Measurements from ENCODE around the gene HOXA13. TPM values are rescaled to one million over a fixed set of nuclear protein-coding genes. Genes with fewer than 3 reads are reported as not detected.

Gene HOXA13
- polyA plus RNA-seq, 1 donor (not counting 4 experiments of a cell fraction or from before 2014, with no cell fraction given), result not detected

DNA sequence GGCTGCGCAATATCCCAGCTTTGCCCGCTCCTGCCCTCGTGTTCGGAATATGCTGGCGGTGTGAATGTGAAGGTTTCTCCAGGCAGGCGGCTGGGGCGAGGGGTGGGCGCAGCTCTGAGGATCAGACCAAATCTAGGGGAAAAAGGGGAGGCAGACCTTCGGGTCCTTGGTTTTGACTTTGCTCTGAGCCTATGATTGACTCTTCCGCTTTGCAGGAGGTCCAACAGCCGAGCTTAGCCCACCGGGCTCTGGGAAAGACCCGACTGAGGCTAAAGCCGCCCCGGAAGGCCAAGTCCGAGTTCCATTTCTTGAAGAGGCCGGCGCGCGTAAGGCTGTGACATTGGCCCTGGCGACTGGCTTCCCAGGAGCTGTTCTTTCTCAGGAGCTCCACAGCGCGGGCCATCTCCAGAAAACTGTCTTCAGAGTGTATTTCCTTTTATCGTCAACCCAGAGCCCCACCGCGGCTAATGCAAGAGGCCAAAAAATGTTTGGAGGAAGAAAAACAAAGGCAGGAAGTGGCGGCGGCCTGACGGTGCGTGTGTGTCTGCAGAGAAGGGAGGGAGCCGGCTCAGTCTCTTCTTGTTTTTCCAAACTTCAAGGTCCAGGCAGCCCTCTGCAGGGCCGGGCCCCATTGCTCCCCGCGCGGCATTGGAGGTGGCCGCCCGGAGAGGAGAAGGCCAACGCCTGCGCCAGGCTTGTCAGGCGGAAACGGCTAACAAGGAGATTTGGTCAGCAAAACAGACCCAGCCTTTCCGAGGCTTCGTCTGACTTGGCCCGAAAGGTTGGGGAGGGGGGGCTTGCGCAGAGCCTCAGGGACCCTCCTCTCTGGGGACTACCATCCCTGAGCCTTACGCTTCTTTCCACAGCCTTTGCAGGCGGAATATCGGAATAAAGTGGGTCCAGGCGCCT, 11.3 kb downstream of the HOXA13 start:
- FAIRE-seq (no peak), DNase-seq (ENCODE audit: low read depth, low spot score) (no peak)
- Histone ChIP-seq H3K4me3 (ENCODE audit: control insufficient read depth in 2 of 3, extremely low read depth in 1 of 3, insufficient read depth in 2 of 3, low read depth in 1 of 3, low read length in 3 of 3) (peak overlapping the region in 1 of 3 experiments; percentile 38), H3K79me2 (ENCODE audit: control insufficient read depth, insufficient read depth, low read length) (no peaks in the 10 kb centered on the region), H3K4me2 (ENCODE audit: control insufficient read depth, extremely low read depth, insufficient read depth, low read depth, low read length) (peak overlapping the region; percentile 37), H3K4me1 (ENCODE audit: control insufficient read depth, extremely low read depth, insufficient read depth, low read length) (peaks cover 12% of the 10 kb centered on the region), H3K9me3 (ENCODE audit: control insufficient read depth, low read depth, low read length) (no peaks in the 10 kb centered on the region), H4K20me1 (ENCODE audit: control insufficient read depth, extremely low read depth, insufficient read depth, low read length) (no peaks in the 10 kb centered on the region), H3K27ac (ENCODE audit: control insufficient read depth, insufficient read depth, low read length) (no peak overlapping the region), H3K27me3 (ENCODE audit: control insufficient read depth, extremely low read depth, insufficient read depth, low read length) (peaks cover 97% of the 10 kb centered on the region), H3K9ac (ENCODE audit: control insufficient read depth, extremely low read depth, insufficient read depth, low read length) (no peak overlapping the region), H3K36me3 (ENCODE audit: control insufficient read depth in 2 of 2, extremely low read depth in 1 of 2, insufficient read depth in 2 of 2, low read length in 2 of 2) (no peaks in the 10 kb centered on the region), H2AFZ (ENCODE audit: control insufficient read depth, low read length) (no peak overlapping the region), H3K9me1 (ENCODE audit: control insufficient read depth, extremely low read depth, insufficient read depth, low read length) (no peaks in the 10 kb centered on the region)
- TF ChIP-seq EZH2 (IDR thresholded peaks at IDR 0.05; ENCODE audit: low read length), result peak; percentile 74
- TF ChIP-seq, protein P1, sequence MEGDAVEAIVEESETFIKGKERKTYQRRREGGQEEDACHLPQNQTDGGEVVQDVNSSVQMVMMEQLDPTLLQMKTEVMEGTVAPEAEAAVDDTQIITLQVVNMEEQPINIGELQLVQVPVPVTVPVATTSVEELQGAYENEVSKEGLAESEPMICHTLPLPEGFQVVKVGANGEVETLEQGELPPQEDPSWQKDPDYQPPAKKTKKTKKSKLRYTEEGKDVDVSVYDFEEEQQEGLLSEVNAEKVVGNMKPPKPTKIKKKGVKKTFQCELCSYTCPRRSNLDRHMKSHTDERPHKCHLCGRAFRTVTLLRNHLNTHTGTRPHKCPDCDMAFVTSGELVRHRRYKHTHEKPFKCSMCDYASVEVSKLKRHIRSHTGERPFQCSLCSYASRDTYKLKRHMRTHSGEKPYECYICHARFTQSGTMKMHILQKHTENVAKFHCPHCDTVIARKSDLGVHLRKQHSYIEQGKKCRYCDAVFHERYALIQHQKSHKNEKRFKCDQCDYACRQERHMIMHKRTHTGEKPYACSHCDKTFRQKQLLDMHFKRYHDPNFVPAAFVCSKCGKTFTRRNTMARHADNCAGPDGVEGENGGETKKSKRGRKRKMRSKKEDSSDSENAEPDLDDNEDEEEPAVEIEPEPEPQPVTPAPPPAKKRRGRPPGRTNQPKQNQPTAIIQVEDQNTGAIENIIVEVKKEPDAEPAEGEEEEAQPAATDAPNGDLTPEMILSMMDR (optimal IDR thresholded peaks at IDR 0.05 in 1 of 3, IDR thresholded peaks at IDR 0.05 in 1 of 3, conservative IDR thresholded peaks at IDR 0.05 in 1 of 3; ENCODE audit: extremely low read depth in 1 of 3, insufficient read depth in 2 of 3, low read length in 3 of 3), result no peak
- dilution Hi-C loops (cut with MboI; ENCODE audit: extremely low pct_ligation_motif_present, low sequenced_read_pairs), result no loop called here

DNA sequence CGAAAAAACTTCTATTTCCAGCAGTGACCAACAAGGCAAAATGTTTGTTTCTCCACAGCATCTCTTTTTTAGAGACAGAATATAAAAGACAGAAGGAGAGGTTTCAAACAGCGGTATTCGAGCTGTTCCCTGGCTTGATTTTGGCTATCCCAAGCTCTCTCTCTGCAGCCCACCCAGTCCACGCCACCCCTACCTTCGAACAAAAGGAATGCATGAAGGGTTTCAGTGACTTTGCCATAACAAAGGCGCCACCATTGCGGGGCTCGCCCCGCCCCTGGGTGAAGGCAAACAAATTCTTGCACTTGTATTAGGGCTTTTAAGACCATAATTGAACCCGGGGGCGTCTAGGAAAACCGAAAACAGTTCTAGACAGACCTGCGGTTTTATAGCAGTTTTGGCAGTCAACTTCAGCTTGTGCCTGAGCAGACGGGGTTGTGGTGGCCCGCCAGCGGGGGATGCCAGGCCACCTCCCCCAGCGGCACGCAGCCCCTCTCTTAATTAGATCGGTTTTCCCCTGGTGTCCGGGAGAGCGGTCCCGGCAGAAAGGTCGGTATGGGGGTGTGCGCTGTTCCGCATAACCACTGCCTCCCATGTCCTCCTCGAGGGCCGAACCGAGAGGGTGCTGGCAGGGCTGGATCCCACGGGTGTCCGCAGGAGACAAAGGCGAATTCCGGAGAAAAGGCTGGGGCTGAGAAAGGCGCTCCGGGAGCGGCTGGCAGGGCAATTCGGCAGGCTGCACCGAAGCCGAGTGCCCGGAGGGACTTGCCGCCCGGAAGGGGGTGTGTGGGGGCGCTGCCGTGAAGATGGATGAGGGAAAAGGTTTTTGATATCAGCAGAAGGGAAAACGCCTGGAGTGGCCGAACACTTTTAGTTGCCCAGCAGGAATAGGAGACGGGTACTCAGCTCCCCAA, 12.2 kb downstream of the HOXA13 start:
- FAIRE-seq (no peak), DNase-seq (ENCODE audit: low read depth, low spot score) (no peak)
- H3K4me1 ChIP-seq (ENCODE audit: control insufficient read depth, extremely low read depth, insufficient read depth, low read length), result peaks cover 13% of the 10 kb centered on the region
- dilution Hi-C loops (cut with MboI; ENCODE audit: extremely low pct_ligation_motif_present, low sequenced_read_pairs), result no loop called here
- no peaks in the 10 kb centered on the region for H3K9me1 ChIP-seq (ENCODE audit: control insufficient read depth, extremely low read depth, insufficient read depth, low read length)
- peaks cover 97% of the 10 kb centered on the region for H3K27me3 ChIP-seq (ENCODE audit: control insufficient read depth, extremely low read depth, insufficient read depth, low read length)
- no peaks in the 10 kb centered on the region for H3K9me3 ChIP-seq (ENCODE audit: control insufficient read depth, low read depth, low read length)
- TF ChIP-seq, protein P1 (optimal IDR thresholded peaks at IDR 0.05 in 1 of 3, IDR thresholded peaks at IDR 0.05 in 1 of 3, conservative IDR thresholded peaks at IDR 0.05 in 1 of 3; ENCODE audit: extremely low read depth in 1 of 3, insufficient read depth in 2 of 3, low read length in 3 of 3), result no peak
- peak; percentile 49 for TF ChIP-seq EZH2 (IDR thresholded peaks at IDR 0.05; ENCODE audit: low read length)
- H3K4me2 ChIP-seq (ENCODE audit: control insufficient read depth, extremely low read depth, insufficient read depth, low read depth, low read length), result peak overlapping the region; percentile 37
- peak overlapping the region in 1 of 3 experiments; percentile 37 for H3K4me3 ChIP-seq (ENCODE audit: control insufficient read depth in 2 of 3, extremely low read depth in 1 of 3, insufficient read depth in 2 of 3, low read depth in 1 of 3, low read length in 3 of 3)
- H2AFZ ChIP-seq (ENCODE audit: control insufficient read depth, low read length), result no peak overlapping the region
- H3K79me2 ChIP-seq (ENCODE audit: control insufficient read depth, insufficient read depth, low read length), result no peaks in the 10 kb centered on the region
- no peak overlapping the region for H3K27ac ChIP-seq (ENCODE audit: control insufficient read depth, insufficient read depth, low read length)
- H3K36me3 ChIP-seq (ENCODE audit: control insufficient read depth in 2 of 2, extremely low read depth in 1 of 2, insufficient read depth in 2 of 2, low read length in 2 of 2), result no peaks in the 10 kb centered on the region
- no peaks in the 10 kb centered on the region for H4K20me1 ChIP-seq (ENCODE audit: control insufficient read depth, extremely low read depth, insufficient read depth, low read length)
- H3K9ac ChIP-seq (ENCODE audit: control insufficient read depth, extremely low read depth, insufficient read depth, low read length), result no peak overlapping the region

Measured in keratinocyte (primary cell).